Thyroid gland (tissue), 4 donors: ENCODE measurements around the gene RHOB. TPM values are rescaled to one million over a fixed set of nuclear protein-coding genes. Genes with fewer than 3 reads are reported as not detected.
"Not testable (repeated sequence)": the region's sequence is repeated elsewhere in the genome, so short reads cannot be mapped to it uniquely, and the experiment has no call there.

Experiments
- DNase-seq, 2 donors: peaks; one replicate each; pipeline ENCODE4 v3.0.0-alpha.2; 2019
- H3K27ac ChIP-seq, 3 donors: fragments of 200-600 bp; sonication (generic); 1 replicate in 2 of 3; 2 replicates in 1 of 3; pipeline ENCODE4 v1.5.1; 2016 to 2019; ENCODE audit warnings: mild to moderate bottlenecking in 1 of 3, moderate library complexity in 1 of 3
- H3K27me3 ChIP-seq: fragments of 200-600 bp; sonication (generic); one replicate; pipeline ENCODE4 v1.5.1; 2019
- H3K36me3 ChIP-seq, 2 donors: fragments of 200-600 bp; sonication (generic); one replicate each; pipeline ENCODE4 v1.5.1; 2016 to 2019
- H3K4me1 ChIP-seq, 2 donors: fragments of 200-600 bp; sonication (generic); one replicate each; pipeline ENCODE4 v1.5.1; 2017 to 2019
- H3K4me3 ChIP-seq, 3 donors: fragments of 200-600 bp; sonication (generic); replicated peaks in 1 of 3; 1 replicate in 2 of 3; 2 replicates in 1 of 3; pipeline ENCODE4 v1.5.1; 2016; ENCODE audit warnings: mild to moderate bottlenecking in 1 of 3
- H3K9me3 ChIP-seq: fragments of 200-600 bp; sonication (generic); one replicate; pipeline ENCODE4 v1.5.1; 2017
- POLR2A ChIP-seq, 2 donors: fragments of 450-650 bp; IDR thresholded peaks; one replicate each; pipeline ENCODE4 v1.6.1; 2017; ENCODE audit warnings: antibody characterized with exemption in 2 of 2, mild to moderate bottlenecking in 2 of 2, moderate library complexity in 1 of 2
- WGBS, 2 donors: methylation state at CpG; one replicate each; pipeline ENCODE4 v1.1.5; 2017; 5-methylcytosine and 5-hydroxymethylcytosine counted together
- intact Hi-C: fragments of 100-400 bp; cut with DNase I; formaldehyde crosslinking; loops from one replicate; pipeline ENCODE4 v1.15.1; 2023
- total RNA-seq, 4 donors: library from RNA; depleted of rRNA; stranded (reverse); fragments of >200 nt; gene quantifications; one replicate each; pipeline ENCODE4 v1.2.3, GENCODE V29; 2016
- TF ChIP-seq, protein P1 (sequence below), 6 experiments: fragments of 200-600 bp in 3 of 6; fragments of 450-650 bp in 3 of 6; sonication (generic) in 3 of 6; IDR thresholded peaks; one replicate each; pipeline ENCODE4 v1.5.1; 2016 to 2019; ENCODE audit warnings: antibody characterized with exemption in 6 of 6, mild to moderate bottlenecking in 2 of 6, inconsistent platforms in 1 of 6, moderate library complexity in 1 of 6

RHOB gene
- total RNA-seq, 4 donors from 2014 or later: 238 to 381 (median 271) TPM

DNA sequence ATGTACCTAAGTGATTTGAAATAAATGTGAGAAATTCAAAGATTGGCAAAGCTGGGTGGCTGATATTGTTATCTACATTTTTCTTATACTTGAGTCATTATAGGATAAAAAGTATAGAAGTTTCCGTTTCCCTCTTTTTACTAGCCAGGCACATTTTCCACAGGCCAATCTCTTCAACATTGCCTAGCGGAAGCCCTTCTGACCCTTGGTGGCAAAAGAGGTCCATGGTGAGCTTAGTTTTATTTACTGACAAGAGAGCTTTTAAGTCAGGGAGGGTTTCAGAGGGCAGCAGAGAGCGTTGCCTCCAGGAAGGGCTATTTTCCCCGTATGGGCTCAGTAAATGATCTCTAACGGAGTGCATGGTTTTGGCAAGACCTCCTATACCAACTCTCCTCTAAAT is 15.1 kb upstream of the RHOB start:
- WGBS, 2 donors: 77 to 81% methylated on average over 5 of the region's 5 CpGs
- Histone ChIP-seq H3K4me3 (no peak overlapping the region), H3K9me3 (no peaks in the 10 kb centered on the region), H3K27ac (no peak overlapping the region), H3K36me3 (no peaks in the 10 kb centered on the region), H3K4me1 (peaks cover 5 to 21% of the 10 kb centered on the region in 2 donors), H3K27me3 (no peaks in the 10 kb centered on the region)
- TF ChIP-seq, protein P1, sequence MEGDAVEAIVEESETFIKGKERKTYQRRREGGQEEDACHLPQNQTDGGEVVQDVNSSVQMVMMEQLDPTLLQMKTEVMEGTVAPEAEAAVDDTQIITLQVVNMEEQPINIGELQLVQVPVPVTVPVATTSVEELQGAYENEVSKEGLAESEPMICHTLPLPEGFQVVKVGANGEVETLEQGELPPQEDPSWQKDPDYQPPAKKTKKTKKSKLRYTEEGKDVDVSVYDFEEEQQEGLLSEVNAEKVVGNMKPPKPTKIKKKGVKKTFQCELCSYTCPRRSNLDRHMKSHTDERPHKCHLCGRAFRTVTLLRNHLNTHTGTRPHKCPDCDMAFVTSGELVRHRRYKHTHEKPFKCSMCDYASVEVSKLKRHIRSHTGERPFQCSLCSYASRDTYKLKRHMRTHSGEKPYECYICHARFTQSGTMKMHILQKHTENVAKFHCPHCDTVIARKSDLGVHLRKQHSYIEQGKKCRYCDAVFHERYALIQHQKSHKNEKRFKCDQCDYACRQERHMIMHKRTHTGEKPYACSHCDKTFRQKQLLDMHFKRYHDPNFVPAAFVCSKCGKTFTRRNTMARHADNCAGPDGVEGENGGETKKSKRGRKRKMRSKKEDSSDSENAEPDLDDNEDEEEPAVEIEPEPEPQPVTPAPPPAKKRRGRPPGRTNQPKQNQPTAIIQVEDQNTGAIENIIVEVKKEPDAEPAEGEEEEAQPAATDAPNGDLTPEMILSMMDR (IDR thresholded peaks at IDR 0.05): no peak
- no peak for TF ChIP-seq POLR2A (IDR thresholded peaks at IDR 0.05)
- intact Hi-C loops: no loop called here
- DNase-seq: no peak

DNA sequence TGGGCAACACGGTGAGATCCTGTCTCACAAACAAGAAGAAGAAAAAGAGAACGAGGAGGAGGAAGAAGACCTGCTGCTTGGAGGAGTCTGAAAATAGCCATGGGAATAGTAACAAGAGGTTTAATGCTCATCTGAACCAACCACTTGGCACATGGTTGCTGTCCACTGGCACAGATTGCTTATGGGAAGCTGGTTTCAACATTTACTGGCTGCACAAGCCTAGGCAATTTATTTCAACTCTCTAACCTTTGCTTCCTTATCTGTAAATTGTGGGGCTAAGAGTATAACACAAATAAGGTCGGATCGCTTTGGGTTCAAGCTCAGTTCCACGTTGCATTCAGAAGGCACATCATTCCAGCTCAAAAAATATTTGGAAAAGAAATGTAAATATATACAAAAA is 14.2 kb upstream of the RHOB start:
- no peak for DNase-seq
- Histone ChIP-seq H3K27me3 (no peaks in the 10 kb centered on the region), H3K9me3 (no peaks in the 10 kb centered on the region), H3K4me1 (peaks cover 5 to 21% of the 10 kb centered on the region in 2 donors), H3K36me3 (no peaks in the 10 kb centered on the region), H3K4me3 (no peak overlapping the region), H3K27ac (no peak overlapping the region)
- intact Hi-C loops: no loop called here
- TF ChIP-seq POLR2A (IDR thresholded peaks at IDR 0.05): no peak
- TF ChIP-seq, protein P1 (IDR thresholded peaks at IDR 0.05): no peak
- 85 to 94% methylated on average over 5 of the region's 5 CpGs for WGBS, 2 donors

DNA sequence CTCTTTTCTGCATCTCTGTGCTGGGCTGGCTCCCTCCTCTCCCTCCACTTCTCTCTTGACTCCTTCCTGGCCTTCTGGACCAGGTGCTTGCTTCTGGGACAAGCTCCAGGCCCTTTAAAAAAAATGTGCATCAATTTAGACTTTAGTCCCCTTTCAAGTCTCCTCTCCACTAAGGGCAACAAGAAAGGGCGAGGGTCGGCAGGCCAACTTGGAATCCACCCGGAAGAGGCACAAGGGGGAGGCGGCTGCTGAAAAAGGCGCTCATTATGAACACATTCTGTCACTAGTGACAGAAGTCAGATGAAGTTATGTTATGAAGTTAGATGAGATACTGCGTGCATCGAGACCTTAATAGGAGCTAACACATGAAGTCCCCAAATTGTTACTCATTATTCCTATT is 13.6 kb upstream of the RHOB start:
- no peak for DNase-seq

DNA sequence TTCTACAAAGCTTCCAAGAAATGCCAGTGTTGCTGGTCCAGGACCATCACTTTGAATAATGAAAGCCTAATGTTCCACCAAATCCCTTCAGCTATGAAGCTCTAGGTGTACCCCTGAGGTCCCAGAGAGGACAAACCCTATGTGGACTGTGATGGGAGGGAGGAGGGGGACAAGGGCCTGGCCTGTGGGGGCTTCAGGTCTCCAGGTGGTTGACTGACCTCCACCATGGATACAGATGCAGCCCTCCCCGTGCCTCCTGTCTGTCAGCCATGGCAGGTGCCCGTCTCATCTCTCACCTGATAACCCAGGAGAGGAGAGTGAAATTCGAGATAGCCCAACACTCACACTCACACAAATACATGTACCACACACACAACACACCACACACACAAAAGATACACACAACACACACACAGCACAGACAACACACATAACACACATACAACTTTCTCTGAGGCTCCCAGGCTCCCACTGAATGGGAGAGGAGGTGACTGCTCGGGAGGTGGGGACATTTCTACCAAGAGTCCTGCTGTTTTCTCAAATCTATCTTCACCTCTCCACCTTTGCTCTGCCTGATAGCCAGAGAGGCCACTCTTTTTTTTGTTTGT is 12.8 kb upstream of the RHOB start:
- DNase-seq: no peak
- H3K27ac ChIP-seq: no peak overlapping the region
- H3K27me3 ChIP-seq: no peaks in the 10 kb centered on the region
- TF ChIP-seq POLR2A (IDR thresholded peaks at IDR 0.05): no peak
- TF ChIP-seq, protein P1 (IDR thresholded peaks at IDR 0.05): no peak
- WGBS, 2 donors: 91 to 99% methylated on average over 4 of the region's 4 CpGs
- no peak overlapping the region for H3K4me3 ChIP-seq
- peaks cover 0 to 12% of the 10 kb centered on the region in 2 donors for H3K4me1 ChIP-seq
- intact Hi-C loops: no loop called here
- H3K9me3 ChIP-seq: no peaks in the 10 kb centered on the region
- H3K36me3 ChIP-seq: no peaks in the 10 kb centered on the region

More for the DNA sequence above, 13.6 kb upstream of the RHOB start:
- Histone ChIP-seq H3K4me3 (no peak overlapping the region), H3K9me3 (no peaks in the 10 kb centered on the region), H3K27ac (no peak overlapping the region), H3K36me3 (no peaks in the 10 kb centered on the region), H3K4me1 (peaks cover 2 to 16% of the 10 kb centered on the region in 2 donors), H3K27me3 (no peaks in the 10 kb centered on the region)
- 88 to 93% methylated on average over 7 of the region's 7 CpGs for WGBS, 2 donors
- intact Hi-C loops: no loop called here
- no peak for TF ChIP-seq POLR2A (IDR thresholded peaks at IDR 0.05)
- TF ChIP-seq, protein P1 (IDR thresholded peaks at IDR 0.05): no peak

- 67 to 85% methylated on average over 8 of the region's 8 CpGs for WGBS, 2 donors
- peak; percentile 33 to 38 for DNase-seq
Measured at GRCh38 chr2:20434588-20435294, 12.1 kb upstream of the RHOB start.

DNA sequence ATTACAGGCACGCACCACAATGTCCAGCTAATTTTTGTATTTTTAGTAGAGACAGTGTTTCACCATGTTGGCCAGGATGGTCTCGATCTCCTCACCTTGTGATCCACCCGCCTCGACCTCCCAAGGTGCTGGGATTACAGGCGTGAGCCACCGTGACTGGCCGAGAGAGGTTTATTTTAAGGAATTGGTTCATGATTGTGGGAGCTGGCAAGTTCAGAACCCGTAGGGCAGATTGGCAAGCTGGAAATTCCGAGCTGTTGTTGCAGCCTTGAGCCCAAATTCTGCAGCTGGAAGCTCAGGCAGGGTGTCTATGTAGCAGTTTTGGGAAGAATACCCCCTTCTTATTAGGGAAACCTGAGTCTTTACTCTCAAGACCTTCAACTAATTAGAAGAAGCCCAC is 11.4 kb upstream of the RHOB start:
- H3K27ac ChIP-seq, DNase-seq, H3K36me3 ChIP-seq, H3K27me3 ChIP-seq, H3K4me3 ChIP-seq, intact Hi-C loops, H3K9me3 ChIP-seq: not testable (repeated sequence)
- WGBS, 2 donors: 92 to 94% methylated on average over 8 to 9 of the region's 9 CpGs
- peaks cover 0 to 12% of the 10 kb centered on the region in 2 donors for H3K4me1 ChIP-seq

More at GRCh38 chr2:20434588-20435294, 12.1 kb upstream of the RHOB start:
- Histone ChIP-seq H3K9me3 (no peaks in the 10 kb centered on the region), H3K27me3 (no peaks in the 10 kb centered on the region), H3K4me3 (no peak overlapping the region), H3K4me1 (peaks cover 0 to 12% of the 10 kb centered on the region in 2 donors), H3K36me3 (no peaks in the 10 kb centered on the region), H3K27ac (no peak overlapping the region)
- intact Hi-C loops: no loop called here
- no peak for TF ChIP-seq POLR2A (IDR thresholded peaks at IDR 0.05)
- TF ChIP-seq, protein P1 (IDR thresholded peaks at IDR 0.05): no peak
